Common myeloid progenitor, CD34-positive (primary cell): ENCODE data around the gene AGMO.

Experiments used
- CTCF ChIA-PET: fragments of 350-600 bp; sonication (Branson Sonifier 250); formaldehyde crosslinking; loops from one replicate; lab custom pipeline; 2021; ENCODE audit warnings: antibody characterized with exemption; lab: Charles Lee
- POLR2A ChIA-PET: fragments of 350-600 bp; sonication (Branson Sonifier 250); formaldehyde crosslinking; loops from one replicate; lab custom pipeline; 2021; ENCODE audit warnings: antibody characterized with exemption; lab: Charles Lee
- DNase-seq, 3 donors: peaks; one replicate each; pipeline versions ENCODE4 v3.0.0 to v3.0.0-alpha.2; 2013
- H3K27ac ChIP-seq, 2 experiments: 1 replicate in 1 of 2; 2 replicates in 1 of 2; pipeline ENCODE4 v1.7.0; 2013; ENCODE audit warnings: inconsistent platforms in 2 of 2, low read length in 2 of 2, mild to moderate bottlenecking in 2 of 2, low read depth in 1 of 2, moderate library complexity in 1 of 2; ENCODE audit not compliant: severe bottlenecking in 2 of 2, insufficient read depth in 1 of 2, poor library complexity in 1 of 2
- H3K27me3 ChIP-seq, 5 experiments: replicated peaks in 2 of 5; 1 replicate in 3 of 5; 2 replicates in 2 of 5; pipeline versions ENCODE4 v1.6.1 to v1.7.0; 2013; ENCODE audit warnings: low read length in 4 of 5, mild to moderate bottlenecking in 2 of 5, moderate library complexity in 2 of 5, inconsistent platforms in 1 of 5; ENCODE audit not compliant: insufficient read depth in 5 of 5, control insufficient read depth in 4 of 5
- H3K36me3 ChIP-seq, 4 experiments: 1 replicate in 2 of 4; 2 replicates in 2 of 4; pipeline versions ENCODE4 v1.6.1 to v1.7.0; 2013; ENCODE audit warnings: low read length in 3 of 4, control low read depth in 1 of 4, mild to moderate bottlenecking in 1 of 4; ENCODE audit not compliant: control insufficient read depth in 4 of 4, insufficient read depth in 4 of 4
- H3K4me1 ChIP-seq, 4 experiments: 1 replicate in 3 of 4; 2 replicates in 1 of 4; pipeline versions ENCODE4 v1.6.1 to v1.7.1; 2013; ENCODE audit warnings: low read length in 3 of 4, mild to moderate bottlenecking in 3 of 4, control low read depth in 1 of 4, inconsistent platforms in 1 of 4, moderate library complexity in 1 of 4; ENCODE audit not compliant: control insufficient read depth in 4 of 4, insufficient read depth in 4 of 4; ENCODE audit errors: control extremely low read depth in 1 of 4
- H3K4me3 ChIP-seq, 7 experiments: 1 replicate in 4 of 7; 2 replicates in 3 of 7; pipeline versions ENCODE4 v1.5.1 to v1.7.0; 2013; ENCODE audit warnings: mild to moderate bottlenecking in 7 of 7, low read length in 6 of 7, moderate library complexity in 6 of 7, inconsistent platforms in 2 of 7, low read depth in 2 of 7, control low read depth in 1 of 7; ENCODE audit not compliant: insufficient read depth in 4 of 7, control insufficient read depth in 1 of 7; ENCODE audit errors: extremely low read depth in 1 of 7
- H3K9me3 ChIP-seq, 5 experiments: 1 replicate in 4 of 5; 2 replicates in 1 of 5; pipeline versions ENCODE4 v1.6.1 to v1.7.1; 2013; ENCODE audit warnings: low read length in 4 of 5, mild to moderate bottlenecking in 2 of 5, inconsistent platforms in 1 of 5, low read depth in 1 of 5, moderate library complexity in 1 of 5; ENCODE audit not compliant: control insufficient read depth in 4 of 5, insufficient read depth in 2 of 5; ENCODE audit errors: control extremely low read depth in 1 of 5
- WGBS: methylation state at CpG from one replicate; pipeline ENCODE4 v1.1.5; 2013; ENCODE audit not compliant: insufficient coverage; 5-methylcytosine and 5-hydroxymethylcytosine counted together

AGMO gene

DNA sequence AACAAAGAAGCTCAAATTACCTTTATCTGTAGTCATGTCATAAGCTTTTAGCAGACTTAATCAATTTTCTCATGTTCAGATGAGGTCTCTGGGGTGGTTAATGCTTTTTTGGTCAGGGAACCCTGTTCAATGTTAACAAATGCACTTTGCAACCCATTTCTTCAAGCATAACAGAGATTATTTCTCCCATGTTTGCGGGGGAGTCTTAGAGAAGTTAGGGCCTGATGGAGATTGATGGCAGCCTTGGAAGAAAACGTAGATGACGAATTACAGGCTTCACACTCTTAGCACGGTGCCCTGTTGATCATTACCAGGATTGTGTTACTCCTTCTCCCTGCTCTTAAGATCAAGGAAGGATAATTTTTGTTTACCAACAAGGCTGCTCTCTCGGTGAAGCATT lies 76.4 kb downstream of the AGMO start:
- Histone ChIP-seq H3K4me1 (no peaks in the 10 kb centered on the region), H3K4me3 (no peak overlapping the region), H3K36me3 (no peaks in the 10 kb centered on the region), H3K27ac (no peak overlapping the region), H3K27me3 (no peaks in the 10 kb centered on the region), H3K9me3 (no peaks in the 10 kb centered on the region)
- DNase-seq, result no peak
- ChIA-PET CTCF (no interaction called here), POLR2A (interaction anchor here (0.6 kb wide), 1 partner anchor 940 kb away, joined by 3 read pairs; no protein-coding TSS in a partner anchor)
- WGBS, result 90% methylated on average over 4 of the region's 5 CpGs

DNA sequence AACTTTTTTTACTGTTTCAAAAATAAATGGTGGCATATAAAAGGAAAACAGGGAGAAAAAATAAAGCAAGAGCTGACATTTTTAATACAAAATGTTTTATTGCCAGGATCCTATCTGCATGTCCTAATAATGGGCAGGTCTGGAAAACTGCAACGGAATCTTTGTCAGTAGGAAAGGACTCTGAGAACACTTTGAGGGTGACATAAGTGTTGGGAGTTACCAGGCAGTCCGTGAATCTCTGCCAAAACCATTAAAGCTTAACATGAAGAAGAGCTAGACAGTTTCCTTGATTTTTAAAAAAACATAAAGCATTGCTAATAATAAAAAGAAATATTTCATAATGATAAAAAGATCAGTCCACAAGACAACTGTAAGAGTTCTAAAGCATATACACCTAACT lies 80.7 kb downstream of the AGMO start:
- no CpG with 5 or more reads among the region's 2 CpGs for WGBS
- H3K36me3 ChIP-seq, result no peaks in the 10 kb centered on the region
- no peaks in the 10 kb centered on the region for H3K4me1 ChIP-seq
- H3K9me3 ChIP-seq, result no peaks in the 10 kb centered on the region
- H3K27ac ChIP-seq, result no peak overlapping the region
- H3K4me3 ChIP-seq, result no peak overlapping the region
- ChIA-PET POLR2A (no interaction called here), CTCF (no interaction called here)
- no peaks in the 10 kb centered on the region for H3K27me3 ChIP-seq
- no peak for DNase-seq

DNA sequence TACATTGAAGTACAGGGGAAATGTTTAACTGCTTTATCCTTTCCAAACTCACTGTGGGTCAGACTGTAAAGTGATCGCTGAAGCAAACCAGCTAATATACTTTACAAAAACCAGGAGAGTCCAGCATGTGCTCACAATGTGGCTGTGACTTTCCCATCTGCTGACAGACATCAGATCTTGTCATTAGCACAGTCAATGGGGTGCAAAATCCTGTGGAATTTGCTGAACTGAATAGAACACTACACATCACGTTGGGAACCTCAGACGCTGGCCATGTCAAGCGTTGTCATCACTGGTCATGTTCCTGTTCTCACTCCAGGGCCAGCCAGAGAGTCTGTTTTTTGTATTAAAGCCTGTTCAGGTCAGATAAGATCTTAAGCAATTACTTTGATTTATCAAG lies 83.4 kb downstream of the AGMO start:
- Histone ChIP-seq H3K27me3 (no peaks in the 10 kb centered on the region), H3K4me3 (no peak overlapping the region), H3K27ac (no peak overlapping the region), H3K9me3 (no peaks in the 10 kb centered on the region), H3K4me1 (no peaks in the 10 kb centered on the region), H3K36me3 (no peaks in the 10 kb centered on the region)
- ChIA-PET POLR2A (no interaction called here), CTCF (no interaction called here)
- DNase-seq, result no peak
- WGBS, result 100% methylated on average over 1 of the region's 4 CpGs

DNA sequence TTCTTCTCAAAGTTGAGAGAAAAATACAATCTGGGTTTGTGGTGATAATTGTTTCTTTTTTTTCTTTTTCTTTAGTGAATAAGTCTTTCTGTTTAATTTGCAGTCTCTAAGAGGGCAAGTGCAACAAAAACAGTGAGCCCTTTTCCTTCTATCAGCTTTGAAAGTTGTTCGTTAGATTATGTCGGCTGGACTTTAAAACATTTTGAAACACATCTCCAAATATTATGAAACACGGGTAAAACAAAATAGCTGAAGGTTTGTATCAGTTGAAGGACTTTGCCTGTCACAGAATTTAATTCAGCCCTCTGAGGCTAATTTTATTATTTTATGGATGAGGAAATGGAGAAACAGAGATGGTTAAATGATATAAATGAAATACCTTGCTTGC lies 85.3 kb downstream of the AGMO start:
- Histone ChIP-seq H3K9me3 (no peaks in the 10 kb centered on the region), H3K4me3 (no peak overlapping the region), H3K27me3 (no peaks in the 10 kb centered on the region), H3K27ac (no peak overlapping the region), H3K36me3 (no peaks in the 10 kb centered on the region), H3K4me1 (no peaks in the 10 kb centered on the region)
- DNase-seq, result no peak
- CTCF ChIA-PET, result no interaction called here
- POLR2A ChIA-PET, result no interaction called here
- WGBS, result no CpG with 5 or more reads among the region's 3 CpGs

DNA sequence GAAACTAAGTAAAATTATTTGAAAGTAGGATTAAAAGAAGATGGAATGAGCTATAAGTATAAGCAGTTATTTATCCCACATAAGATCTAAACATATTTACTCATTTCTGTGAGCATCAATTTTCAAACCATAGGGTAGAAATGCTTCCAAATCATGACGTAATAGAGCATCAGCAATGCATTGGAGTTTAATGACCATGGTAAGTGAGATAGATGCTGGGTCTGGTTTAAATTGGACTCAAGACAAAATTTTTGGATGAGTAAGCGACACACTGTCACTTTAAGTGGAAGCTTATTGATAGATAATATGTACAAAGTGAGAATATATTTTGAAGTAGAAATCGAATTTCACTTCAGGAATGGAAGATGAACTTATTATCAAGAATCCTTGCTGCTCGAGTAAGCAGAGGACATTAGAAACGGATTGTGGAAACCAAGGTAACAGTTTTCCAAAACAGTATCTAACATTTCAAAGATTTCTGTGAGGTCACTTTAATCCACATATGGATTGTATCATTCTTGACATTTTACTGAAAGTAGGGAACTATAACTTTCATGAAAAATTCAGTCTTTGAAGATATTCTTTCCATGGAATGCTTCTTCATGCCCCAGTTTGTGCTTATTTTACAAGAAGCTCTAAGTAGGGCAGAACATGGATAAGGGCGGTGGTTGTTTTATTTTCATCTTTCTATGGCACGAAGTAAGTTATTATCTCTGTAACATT lies 85.8 kb downstream of the AGMO start:
- CTCF ChIA-PET, result no interaction called here

DNA sequence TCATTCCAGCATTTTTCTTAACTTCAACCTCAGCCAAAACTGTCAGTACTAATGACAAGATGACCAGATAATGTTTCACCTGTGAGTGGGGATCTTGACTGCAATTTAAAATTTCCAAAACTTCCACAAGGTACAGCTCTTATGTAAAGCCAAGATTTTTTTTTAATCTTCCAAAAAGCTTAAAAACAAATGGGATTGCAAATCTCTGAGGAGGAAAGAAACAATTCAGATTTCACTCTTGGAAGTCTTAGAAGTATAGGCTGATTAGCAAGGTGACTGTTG lies 90.2 kb downstream of the AGMO start:
- no peak overlapping the region for H3K4me3 ChIP-seq
- ChIA-PET POLR2A (no interaction called here), CTCF (no interaction called here)
- no peak for DNase-seq
- H3K27ac ChIP-seq, result no peak overlapping the region
- no peaks in the 10 kb centered on the region for H3K36me3 ChIP-seq
- no peaks in the 10 kb centered on the region for H3K27me3 ChIP-seq
- H3K9me3 ChIP-seq, result no peaks in the 10 kb centered on the region
- H3K4me1 ChIP-seq, result no peaks in the 10 kb centered on the region

More for the DNA sequence above, 85.8 kb downstream of the AGMO start:
- DNase-seq, result no peak
- 94% methylated on average over 3 of the region's 7 CpGs for WGBS
- Histone ChIP-seq H3K9me3 (no peaks in the 10 kb centered on the region), H3K4me3 (no peak overlapping the region), H3K27me3 (no peaks in the 10 kb centered on the region), H3K36me3 (no peaks in the 10 kb centered on the region), H3K27ac (no peak overlapping the region), H3K4me1 (no peaks in the 10 kb centered on the region)
- POLR2A ChIA-PET, result no interaction called here

DNA sequence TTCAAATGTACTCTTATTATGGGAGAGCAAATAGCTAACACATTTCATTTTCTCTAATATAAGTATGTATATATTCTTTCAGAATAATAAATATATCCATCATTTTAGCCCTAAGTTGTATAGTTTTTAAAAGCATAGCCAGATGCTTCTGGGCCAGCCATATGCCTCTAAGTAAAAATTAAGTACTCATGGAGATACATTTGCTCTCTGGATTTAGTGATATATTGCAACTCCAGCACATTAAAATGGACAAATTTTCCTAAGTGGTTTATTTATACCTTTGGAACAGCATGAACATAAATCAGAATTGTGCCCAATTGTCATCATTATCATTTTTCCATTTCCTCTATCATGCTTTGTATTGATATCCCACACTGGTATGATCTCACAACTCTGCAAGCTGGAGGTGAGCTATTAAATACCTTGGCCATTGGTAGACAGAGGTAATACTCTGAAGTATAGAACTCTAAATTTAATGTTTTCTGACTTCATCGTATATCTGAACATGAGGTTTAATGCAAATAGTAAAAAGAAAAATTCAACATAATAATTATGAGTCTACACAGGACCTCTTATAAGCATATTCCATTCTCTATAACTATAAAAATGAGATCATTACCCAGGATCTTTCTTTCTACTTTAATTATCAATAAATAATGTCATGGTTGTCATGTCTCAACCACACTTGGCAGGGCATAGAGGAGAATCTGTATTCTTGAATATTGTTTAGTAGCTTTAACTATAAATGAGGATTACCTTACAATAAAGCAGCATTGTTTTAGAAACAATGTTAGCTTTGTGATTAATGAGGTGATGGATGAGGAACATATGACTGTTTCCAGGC lies 90.8 kb downstream of the AGMO start:
- Histone ChIP-seq H3K27me3 (no peaks in the 10 kb centered on the region), H3K4me1 (no peaks in the 10 kb centered on the region), H3K9me3 (no peaks in the 10 kb centered on the region), H3K36me3 (no peaks in the 10 kb centered on the region), H3K27ac (no peak overlapping the region), H3K4me3 (no peak overlapping the region)
- no CpG with 5 or more reads among the region's 1 CpG for WGBS
- DNase-seq, result no peak
- ChIA-PET CTCF (no interaction called here), POLR2A (no interaction called here)
